GM12892 (cell line): ENCODE results near the gene FBP1.

Source experiments
- POLR2A ChIP-seq: IDR thresholded peaks from 2 replicates; pipeline ENCODE4 v1.6.1; 2011; ENCODE audit warnings: low read depth, low read length, control low read depth
- POLR2AphosphoS5 ChIP-seq: IDR thresholded peaks from 2 replicates; pipeline ENCODE4 v1.6.1; 2011; ENCODE audit warnings: low read depth, low read length, control low read depth
- TAF1 ChIP-seq: IDR thresholded peaks from 2 replicates; pipeline ENCODE4 v1.6.1; 2011; ENCODE audit warnings: low read depth, mild to moderate bottlenecking, control low read depth, low read length, borderline replicate concordance

DNA sequence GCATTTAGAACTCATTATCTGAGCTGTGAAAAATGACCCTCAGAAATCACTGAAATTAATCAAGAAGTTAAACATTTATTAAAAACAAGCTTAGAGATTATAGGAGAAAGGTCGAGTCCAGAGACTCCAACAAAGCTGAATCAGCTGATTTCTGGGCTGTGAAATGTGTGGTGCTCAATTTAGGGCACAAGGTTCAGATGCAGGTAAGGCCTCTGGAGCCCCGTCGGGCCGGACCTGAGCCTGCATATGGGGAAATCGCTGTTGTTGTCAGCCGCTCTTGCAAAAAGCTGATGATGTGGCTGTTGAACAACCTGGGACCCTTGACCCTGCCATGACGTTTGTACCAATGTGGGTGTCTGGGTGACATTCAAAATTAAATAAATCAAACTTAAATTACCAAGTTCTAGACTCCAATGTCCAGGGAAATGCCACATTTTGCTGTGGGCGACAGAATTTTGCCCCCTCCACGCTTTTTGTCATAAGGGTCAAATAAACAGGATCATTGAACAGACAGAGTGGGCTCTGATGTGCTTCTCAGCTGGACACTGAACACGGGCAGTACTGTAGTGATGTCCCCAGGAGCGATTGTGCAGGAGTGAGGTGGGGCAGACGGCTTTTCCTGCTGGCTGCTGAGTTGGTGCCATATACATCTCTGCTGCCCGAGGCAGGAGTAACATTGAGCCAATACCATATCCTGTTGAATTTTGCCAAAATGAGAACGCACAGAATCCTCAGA lies 27.2 kb upstream of the FBP1 start:
- TF ChIP-seq POLR2A (no peak), POLR2AphosphoS5 (no peak), TAF1 (no peak)
